Inferior parietal cortex (tissue), 1 donor: ENCODE data around the gene TXNDC17.
"Not testable (repeated sequence)": the region's sequence is repeated elsewhere in the genome, so short reads cannot be mapped to it uniquely, and the experiment has no call there.

Experiments
- DNase-seq: peaks from one replicate; pipeline ENCODE4 v3.0.0-alpha.2; 2016; ENCODE audit errors: extremely low spot score

The TXNDC17 gene

GRCh38 chr17:6640536-6641246 lies at the start of gene TXNDC17, which contains the start of gene KIAA0753:
TSS of gene TXNDC17 (plus strand) at chr17:6641060. CDS start at chr17:6641083, 23 bp downstream.
TSS of gene KIAA0753 (minus strand) at chr17:6640711. CDS start at chr17:6635103, 5,608 bp downstream.
- peak; percentile 88 for DNase-seq

- DNase-seq = no peak
Observed at GRCh38 chr17:6591599-6592158, 49.2 kb upstream of the TXNDC17 start.

- DNase-seq = no peak
Observed at GRCh38 chr17:6592173-6592572, 48.7 kb upstream of the TXNDC17 start.

- not testable (repeated sequence) for DNase-seq
Observed at GRCh38 chr17:6593371-6593770, 47.5 kb upstream of the TXNDC17 start.

- no peak for DNase-seq
Observed at GRCh38 chr17:6596081-6596480, 44.8 kb upstream of the TXNDC17 start.

- no peak for DNase-seq
Observed at GRCh38 chr17:6596511-6596910, 44.3 kb upstream of the TXNDC17 start.

GRCh38 chr17:6596941-6597340 lies 43.9 kb upstream of the TXNDC17 start:
- DNase-seq = no peak

- DNase-seq = no peak
Observed at GRCh38 chr17:6597727-6598126, 43.1 kb upstream of the TXNDC17 start.

- peak; percentile 61 for DNase-seq
Observed at GRCh38 chr17:6599364-6599763, 41.5 kb upstream of the TXNDC17 start.

- DNase-seq = no peak
Observed at GRCh38 chr17:6602141-6602540, 38.7 kb upstream of the TXNDC17 start.

GRCh38 chr17:6603744-6604325 lies 37.0 kb upstream of the TXNDC17 start:
- no peak for DNase-seq

- DNase-seq = no peak
Observed at GRCh38 chr17:6605142-6605541, 35.7 kb upstream of the TXNDC17 start.

- no peak for DNase-seq
Observed at GRCh38 chr17:6608321-6608720, 32.5 kb upstream of the TXNDC17 start.

- no peak for DNase-seq
Observed at GRCh38 chr17:6610011-6610410, 30.8 kb upstream of the TXNDC17 start.

- no peak for DNase-seq
Observed at GRCh38 chr17:6611231-6611630, 29.6 kb upstream of the TXNDC17 start.

- no peak for DNase-seq
Observed at GRCh38 chr17:6623941-6624340, 16.9 kb upstream of the TXNDC17 start.

- DNase-seq = no peak
Observed at GRCh38 chr17:6626616-6627015, 14.2 kb upstream of the TXNDC17 start.

- no peak for DNase-seq
Observed at GRCh38 chr17:6627019-6627418, 13.8 kb upstream of the TXNDC17 start.

- DNase-seq = no peak
Observed at GRCh38 chr17:6630390-6630789, 10.5 kb upstream of the TXNDC17 start.

GRCh38 chr17:6632530-6632929 lies 8.3 kb upstream of the TXNDC17 start:
- no peak for DNase-seq

- DNase-seq = no peak
Observed at GRCh38 chr17:6633263-6633662, 7.6 kb upstream of the TXNDC17 start.

- no peak for DNase-seq
Observed at GRCh38 chr17:6636105-6636504, 4.8 kb upstream of the TXNDC17 start.
